ENCODE results near the gene NPTX2.

GRCh38 chr7:98630770-98631169 is 13.7 kb downstream of the NPTX2 start:
- TF ChIP-seq CTCF (IDR thresholded peaks at IDR 0.05) (no peak), POLR2A (IDR thresholded peaks at IDR 0.05) (no peak)

Data from heart left ventricle (tissue), 13 donors.